K562 (cell line): ENCODE results near the gene NPR3. TPM values are rescaled to one million over a fixed set of nuclear protein-coding genes. Genes with fewer than 3 reads are reported as not detected.

Experiments used
- DEAF1 ChIP-seq: fragments of 450-650 bp; formaldehyde crosslinking; IDR thresholded peaks from 2 replicates; pipeline ENCODE4 v1.4.0; 2020; ENCODE audit warnings: mild to moderate bottlenecking, moderate library complexity
- FOXA1 ChIP-seq: fragments of 450-650 bp; IDR thresholded peaks from 2 replicates; pipeline ENCODE4 v1.6.1; 2016; ENCODE audit warnings: mild to moderate bottlenecking, borderline replicate concordance
- HCFC1 ChIP-seq: IDR thresholded peaks from 2 replicates; pipeline ENCODE4 v1.6.1; 2012; ENCODE audit warnings: low read depth, low read length, improper control_type of control experiment
- HMGXB4 ChIP-seq: sonication (generic); formaldehyde crosslinking; IDR thresholded peaks from 2 replicates; pipeline ENCODE4 v1.8.1; 2023; ENCODE audit warnings: mild to moderate bottlenecking, missing genetic modification reagents
- MGA ChIP-seq: fragments of 450-650 bp; IDR thresholded peaks from 2 replicates; pipeline ENCODE4 v1.6.1; 2016; ENCODE audit warnings: mild to moderate bottlenecking, moderate library complexity
- NR4A1 ChIP-seq, 2 experiments: fragments of 250-450 bp in 1 of 2; fragments of 450-650 bp in 1 of 2; sonication (Bioruptor Pico) in 1 of 2; IDR thresholded peaks; 2 replicates each; pipeline versions ENCODE4 v1.4.0 to v1.6.1; 2016 to 2020; ENCODE audit warnings: mild to moderate bottlenecking in 2 of 2, missing compliant biosample characterization in 1 of 2, missing genetic modification characterization in 1 of 2, moderate library complexity in 1 of 2
- PHF20 ChIP-seq: fragments of 450-650 bp; IDR thresholded peaks from 2 replicates; pipeline ENCODE4 v1.6.1; 2018; ENCODE audit not compliant: partially characterized antibody
- SMARCE1 ChIP-seq: fragments of 450-650 bp; IDR thresholded peaks from 2 replicates; pipeline ENCODE4 v1.7.1; 2016; ENCODE audit warnings: mild to moderate bottlenecking
- ZNF696 ChIP-seq: fragments of 250-450 bp; sonication (Bioruptor Pico); conservative IDR thresholded peaks from 2 replicates; pipeline ENCODE4 v1.4.0; 2020; ENCODE audit warnings: mild to moderate bottlenecking, moderate library complexity
- polyA plus RNA-seq, 8 experiments: library from polyadenylated mRNA; depleted of rRNA in 4 of 8; stranded (reverse) in 5 of 8; unstranded in 3 of 8; fragments of >200 nt; fragmentation: Nextera tagmentation in 2 of 8; fragmentation: Illumina TruSeq in 1 of 8; extraction: Ambion mirVana in 2 of 8; extraction: Trizol in 1 of 8; gene quantifications; 2 replicates each; pipeline versions ENCODE4 v1.2.1 to v1.2.3, GENCODE V29; 2011 to 2014; ENCODE audit warnings: inconsistent platforms in 1 of 8, missing spikeins in 1 of 8
- total RNA-seq, 7 experiments: library from RNA; depleted of rRNA in 6 of 7; stranded (reverse); fragments of >200 nt in 6 of 7; fragmentation: Illumina TruSeq in 2 of 7; extraction: Trizol in 2 of 7; gene quantifications; 2 replicates each; pipeline versions ENCODE4 v1.2.1 to v1.2.3, GENCODE V29; 2011 to 2021; ENCODE audit warnings: low replicate concordance in 1 of 7

Gene NPR3
- total and polyA plus RNA-seq, 9 of the 15 experiments (the other 6 are each of a cell fraction or from before 2014, with no cell fraction given): 0.01 to 0.11 (median 0.04) TPM; not detected in 2

GRCh38 chr5:32803656-32804055 lies 92.5 kb downstream of the NPR3 start (continued):
- no peak for TF ChIP-seq HMGXB4 (CRISPR knock-in tag)
- TF ChIP-seq HCFC1: no peak
- TF ChIP-seq FOXA1: no peak
- TF ChIP-seq NR4A1 (CRISPR knock-in tag; IDR thresholded peaks at IDR 0.05): no peak
- TF ChIP-seq NR4A1 (tag; IDR thresholded peaks at IDR 0.05): no peak
- no peak for TF ChIP-seq MGA
- no peak for TF ChIP-seq SMARCE1
- TF ChIP-seq ZNF696 (CRISPR knock-in tag): no peak
- no peak for TF ChIP-seq DEAF1 (CRISPR knock-in tag)
- TF ChIP-seq PHF20: no peak
